ENCODE data around the gene COQ10A.

GRCh38 chr12:56234746-56235436 is 31.9 kb upstream of the COQ10A start:
- TF ChIP-seq CTCF (conservative IDR thresholded peaks at IDR 0.05; ENCODE audit: low read length) (no peak), EZH2phosphoT487 (IDR thresholded peaks at IDR 0.05; ENCODE audit: borderline replicate concordance) (no peak)

All from Loucy (cell line).